Retinal pigment epithelial cell (primary cell): Measurements from ENCODE around the gene NBPF19.
"Not testable (repeated sequence)": the region's sequence is repeated elsewhere in the genome, so short reads cannot be mapped to it uniquely, and the experiment has no call there.

Experiments used
- DNase-seq: peaks from one replicate; pipeline ENCODE4 v3.0.0-alpha.2; 2010; ENCODE audit warnings: low read depth
- H3K4me3 ChIP-seq: 2 replicates; pipeline ENCODE4 v1.5.1; 2011; ENCODE audit warnings: mild to moderate bottlenecking, low read length, control low read depth, moderate library complexity

Gene NBPF19, protein sequence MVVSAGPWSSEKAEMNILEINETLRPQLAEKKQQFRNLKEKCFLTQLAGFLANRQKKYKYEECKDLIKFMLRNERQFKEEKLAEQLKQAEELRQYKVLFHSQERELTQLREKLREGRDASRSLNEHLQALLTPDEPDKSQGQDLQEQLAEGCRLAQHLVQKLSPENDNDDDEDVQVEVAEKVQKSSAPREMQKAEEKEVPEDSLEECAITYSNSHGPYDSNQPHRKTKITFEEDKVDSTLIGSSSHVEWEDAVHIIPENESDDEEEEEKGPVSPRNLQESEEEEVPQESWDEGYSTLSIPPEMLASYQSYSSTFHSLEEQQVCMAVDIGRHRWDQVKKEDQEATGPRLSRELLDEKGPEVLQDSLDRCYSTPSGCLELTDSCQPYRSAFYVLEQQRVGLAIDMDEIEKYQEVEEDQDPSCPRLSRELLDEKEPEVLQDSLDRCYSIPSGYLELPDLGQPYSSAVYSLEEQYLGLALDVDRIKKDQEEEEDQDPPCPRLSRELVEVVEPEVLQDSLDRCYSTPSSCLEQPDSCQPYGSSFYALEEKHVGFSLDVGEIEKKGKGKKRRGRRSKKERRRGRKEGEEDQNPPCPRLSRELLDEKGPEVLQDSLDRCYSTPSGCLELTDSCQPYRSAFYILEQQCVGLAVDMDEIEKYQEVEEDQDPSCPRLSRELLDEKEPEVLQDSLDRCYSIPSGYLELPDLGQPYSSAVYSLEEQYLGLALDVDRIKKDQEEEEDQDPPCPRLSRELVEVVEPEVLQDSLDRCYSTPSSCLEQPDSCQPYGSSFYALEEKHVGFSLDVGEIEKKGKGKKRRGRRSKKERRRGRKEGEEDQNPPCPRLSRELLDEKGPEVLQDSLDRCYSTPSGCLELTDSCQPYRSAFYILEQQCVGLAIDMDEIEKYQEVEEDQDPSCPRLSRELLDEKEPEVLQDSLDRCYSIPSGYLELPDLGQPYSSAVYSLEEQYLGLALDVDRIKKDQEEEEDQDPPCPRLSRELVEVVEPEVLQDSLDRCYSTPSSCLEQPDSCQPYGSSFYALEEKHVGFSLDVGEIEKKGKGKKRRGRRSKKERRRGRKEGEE (N-terminal part only)

DNA sequence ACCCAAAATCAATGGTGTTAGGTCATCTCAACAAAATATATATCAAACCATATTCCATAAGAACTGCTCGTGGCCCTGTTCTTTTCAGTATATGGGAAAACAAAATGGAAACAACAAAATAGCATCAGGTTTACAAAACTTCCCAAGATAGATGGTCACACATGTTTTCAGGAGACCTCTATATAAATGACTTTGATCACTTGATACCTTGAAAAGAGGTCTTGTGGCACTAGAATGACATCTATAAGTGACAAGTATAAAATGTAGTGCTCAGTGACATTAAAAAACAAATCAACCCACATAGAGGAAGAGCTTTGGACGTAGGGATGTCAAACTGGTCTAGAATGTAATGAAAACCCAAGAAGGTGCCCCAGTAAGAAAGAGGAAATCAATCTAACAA is at the start of gene NBPF19:
NBPF19 (plus strand) TSS at position 301 of the 400 bp plus-strand sequence. CDS start 888 bp downstream, outside the sequence.
- not testable (repeated sequence) for DNase-seq, H3K4me3 ChIP-seq

DNA sequence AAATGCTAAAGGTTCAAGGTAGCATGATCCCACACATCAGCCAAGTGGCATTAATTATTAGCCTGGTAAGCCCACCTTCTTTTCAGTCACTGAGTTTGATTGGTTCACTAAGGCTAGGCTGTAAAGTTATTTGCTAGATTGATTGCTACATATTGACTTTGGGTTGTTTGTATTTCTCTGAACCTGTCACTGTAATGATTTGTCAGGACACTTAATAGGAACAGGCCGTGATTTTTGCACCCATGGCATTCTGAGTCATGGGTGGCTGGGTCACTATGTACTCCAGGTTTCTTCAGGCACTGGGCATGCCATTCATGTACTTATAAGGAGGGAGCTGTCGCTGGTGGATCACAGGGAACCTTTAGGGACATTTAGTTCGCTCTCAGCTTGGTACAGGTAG is 46.5 kb upstream of the NBPF19 start:
- not testable (repeated sequence) for DNase-seq, H3K4me3 ChIP-seq

DNA sequence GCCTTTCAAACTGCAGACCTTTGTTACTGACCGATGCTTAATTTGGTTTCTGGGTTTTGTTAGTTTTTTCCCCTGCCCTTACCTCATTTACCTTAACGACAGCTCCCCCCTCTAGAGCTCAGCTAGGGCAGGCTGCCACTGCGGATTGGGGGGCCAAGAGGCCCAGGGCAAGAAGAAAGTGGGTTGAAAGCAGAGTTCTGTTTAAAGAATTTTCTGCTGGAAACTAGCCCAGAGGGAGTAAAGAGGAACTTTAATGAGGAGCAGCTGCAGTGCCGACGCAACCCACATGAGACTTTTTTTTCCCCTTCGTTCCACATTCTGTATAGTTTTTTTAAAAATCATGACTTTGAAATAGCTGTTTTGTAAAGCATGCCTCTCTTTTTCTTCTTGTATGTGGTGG is 29.4 kb upstream of the NBPF19 start:
- H3K4me3 ChIP-seq = not testable (repeated sequence)
- DNase-seq = peak; percentile 43

DNA sequence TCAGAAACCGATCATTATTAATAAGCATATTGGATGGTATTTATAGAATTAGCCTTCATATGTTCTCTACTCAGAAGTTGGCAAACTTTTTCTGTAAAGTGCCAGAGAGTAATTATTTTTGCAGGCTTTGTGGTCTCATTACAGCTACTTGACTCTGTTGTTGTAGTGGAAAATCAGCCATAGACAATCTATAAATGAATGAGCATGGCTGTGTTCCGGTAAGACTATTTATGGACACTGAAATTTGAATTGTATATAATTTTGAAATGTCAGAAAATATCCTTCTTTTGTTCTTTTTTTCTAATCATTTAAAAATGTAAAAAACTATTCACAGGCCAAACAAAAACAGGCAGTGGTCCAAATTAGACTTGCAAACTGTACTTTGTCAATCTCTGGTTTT is 22.6 kb upstream of the NBPF19 start:
- not testable (repeated sequence) for DNase-seq, H3K4me3 ChIP-seq

DNA sequence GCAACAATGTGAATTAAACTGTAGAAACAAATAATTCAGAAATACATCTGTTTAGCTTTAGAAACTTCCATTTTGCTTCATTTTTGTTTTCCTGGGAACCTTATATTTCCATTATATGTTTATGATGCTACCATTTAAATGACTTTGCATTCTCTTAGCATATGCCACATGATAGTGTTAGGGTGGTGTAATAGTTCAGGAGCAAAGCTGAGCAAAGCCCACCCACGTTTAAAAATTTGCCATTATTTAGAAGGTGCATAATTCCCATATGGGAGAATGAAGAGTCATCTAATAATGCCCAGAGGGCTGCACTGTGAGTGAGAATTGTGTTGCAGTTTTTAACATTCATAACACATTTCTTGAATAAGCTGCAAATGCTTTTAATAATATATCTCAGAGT is 22.2 kb upstream of the NBPF19 start:
- not testable (repeated sequence) for H3K4me3 ChIP-seq, DNase-seq

DNA sequence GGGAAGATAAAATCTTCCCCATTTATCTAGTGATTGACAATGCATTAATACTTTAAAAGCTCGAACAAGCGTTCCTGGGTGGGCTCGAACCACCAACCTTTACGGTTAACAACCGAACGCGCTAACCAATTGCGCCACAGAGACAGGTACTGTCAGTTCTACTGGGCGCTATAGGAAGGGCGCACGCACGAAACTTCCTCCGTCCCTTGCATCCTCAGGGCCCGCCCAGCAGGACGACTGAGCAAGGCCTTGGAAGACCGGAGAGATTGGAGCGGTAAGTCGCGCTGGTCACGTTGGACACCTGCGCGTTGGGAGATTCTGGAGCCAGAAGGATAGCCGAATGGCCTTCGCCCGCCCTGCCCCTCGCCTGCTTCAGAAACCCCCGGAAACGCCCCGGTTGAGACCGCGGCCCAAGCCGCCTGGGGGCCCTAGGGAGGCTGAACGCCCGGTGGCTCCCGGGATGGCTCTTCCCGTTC is 83.5 kb downstream of the NBPF19 start:
- peak; percentile 0 for DNase-seq

DNA sequence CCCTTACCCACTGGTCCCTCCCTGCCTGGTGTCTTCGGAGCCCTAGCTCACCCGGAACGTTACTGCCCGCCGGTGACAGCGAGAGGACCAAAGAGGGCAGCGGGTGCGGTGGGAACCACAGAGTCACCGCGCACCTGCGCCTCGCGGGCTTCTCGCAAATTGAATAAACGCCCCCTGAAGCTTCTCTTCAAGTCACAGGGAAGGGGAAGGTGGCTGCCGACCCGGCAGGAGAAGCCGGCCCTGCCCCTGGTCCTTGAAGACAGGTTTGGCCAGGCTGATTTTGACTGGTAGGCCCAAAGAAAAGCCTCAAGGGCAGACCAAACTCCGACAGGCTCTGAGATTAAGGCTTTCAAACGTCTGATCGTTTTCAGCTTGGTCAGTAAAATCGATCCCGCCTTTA is 87.0 kb downstream of the NBPF19 start:
- not testable (repeated sequence) for DNase-seq, H3K4me3 ChIP-seq

More for the DNA sequence above, 83.5 kb downstream of the NBPF19 start:
- peak overlapping the region; percentile 43 for H3K4me3 ChIP-seq

DNA sequence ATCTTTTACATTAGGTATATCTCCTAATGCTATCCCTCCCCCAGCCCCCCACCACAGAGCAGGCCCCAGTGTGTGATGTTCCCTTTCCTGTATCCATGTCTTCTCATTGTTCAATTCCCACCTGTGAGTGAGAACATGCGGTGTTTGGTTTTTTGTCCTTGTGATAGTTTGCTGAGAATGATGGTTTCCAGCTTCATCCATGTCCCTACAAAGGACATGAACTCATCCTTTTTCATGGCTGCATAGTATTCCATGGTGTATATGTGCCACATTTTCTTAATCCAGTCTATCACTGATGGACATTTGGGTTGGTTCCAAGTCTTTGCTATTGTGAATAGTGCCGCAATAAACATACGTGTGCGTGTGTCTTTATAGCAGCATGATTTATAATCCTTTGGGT is 90.6 kb downstream of the NBPF19 start:
- not testable (repeated sequence) for DNase-seq, H3K4me3 ChIP-seq

DNA sequence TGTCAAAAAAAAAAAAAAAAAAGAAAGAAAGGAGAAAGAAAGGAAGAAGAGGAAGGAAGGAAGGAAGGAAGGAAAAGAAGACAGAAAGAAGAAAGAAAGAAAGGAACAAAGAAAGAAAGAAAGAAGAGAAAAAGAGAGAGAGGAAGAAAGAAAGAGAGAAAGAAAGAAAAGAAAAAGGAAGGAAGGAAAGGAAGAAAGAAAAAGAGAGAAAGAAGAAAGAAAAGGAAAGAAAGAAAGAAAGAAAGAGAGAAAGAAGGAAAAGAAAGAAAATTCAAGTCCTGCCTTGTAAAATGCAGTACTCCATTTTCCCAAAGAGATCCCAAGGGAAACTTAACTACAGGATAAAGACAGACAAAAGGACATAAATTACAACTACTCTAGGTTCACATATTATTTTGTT is 97.9 kb downstream of the NBPF19 start:
- not testable (repeated sequence) for DNase-seq, H3K4me3 ChIP-seq

DNA sequence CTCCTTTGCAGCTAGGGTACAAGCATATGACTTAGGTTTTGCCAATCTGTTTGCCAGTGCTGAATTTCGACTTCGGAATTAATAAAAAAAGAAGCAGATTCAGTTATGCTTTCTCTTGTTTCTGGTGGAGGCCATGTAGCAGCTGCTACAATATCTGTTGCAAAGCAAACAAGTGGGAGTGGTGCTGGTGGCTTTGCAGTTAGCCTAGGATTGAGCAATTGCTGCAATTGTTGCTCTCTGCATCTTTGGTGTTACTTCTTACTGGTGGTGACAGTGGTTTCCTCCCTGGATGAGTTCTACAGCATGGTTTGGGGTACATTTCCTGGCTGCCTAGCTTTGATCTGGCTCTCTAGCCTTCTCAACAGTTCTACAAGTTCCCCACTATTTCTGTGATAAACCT is 110.7 kb downstream of the NBPF19 start:
- not testable (repeated sequence) for H3K4me3 ChIP-seq, DNase-seq
